Thyroid gland (tissue), 4 donors: ENCODE results near the gene POC1B.

Source experiments
- CTCF ChIP-seq, 6 experiments: fragments of 200-600 bp in 3 of 6; fragments of 450-650 bp in 3 of 6; sonication (generic) in 3 of 6; IDR thresholded peaks; one replicate each; pipeline ENCODE4 v1.5.1; 2016 to 2019; ENCODE audit warnings: antibody characterized with exemption in 6 of 6, mild to moderate bottlenecking in 2 of 6, inconsistent platforms in 1 of 6, moderate library complexity in 1 of 6
- POLR2A ChIP-seq, 2 donors: fragments of 450-650 bp; IDR thresholded peaks; one replicate each; pipeline ENCODE4 v1.6.1; 2017; ENCODE audit warnings: antibody characterized with exemption in 2 of 2, mild to moderate bottlenecking in 2 of 2, moderate library complexity in 1 of 2

- TF ChIP-seq POLR2A (IDR thresholded peaks at IDR 0.05) = no peak
- no peak for TF ChIP-seq CTCF (IDR thresholded peaks at IDR 0.05)
These were observed 40.8 kb upstream of the POC1B start for GRCh38 chr12:89566615-89567014.
